Dermis microvascular lymphatic vessel endothelial cell (primary cell): Measurements from ENCODE around the gene RBM18. TPM values are rescaled to one million over a fixed set of nuclear protein-coding genes. Genes with fewer than 3 reads are reported as not detected.
A peak's percentile ranks its signal among the peaks of the same experiment; 100 is the strongest.

Experiments
- DNase-seq, 2 donors: peaks; one replicate each; pipeline versions ENCODE4 v3.0.0 to v3.0.0-alpha.2; 2010; ENCODE audit warnings: low read depth in 2 of 2
- total RNA-seq: library from RNA; depleted of rRNA; stranded (reverse); fragments of >200 nt; gene quantifications from 2 replicates; pipeline ENCODE4 v1.2.1, GENCODE V29; 2014

Gene RBM18
- total RNA-seq, 1 donor from 2014 or later: 5.3 TPM

GRCh38 chr9:122205176-122205575 lies 59.5 kb downstream of the RBM18 start:
- no peak for DNase-seq

- no peak for DNase-seq
Observed at GRCh38 chr9:122204491-122204890, 60.1 kb downstream of the RBM18 start.

- DNase-seq: no peak
Observed at GRCh38 chr9:122204055-122204454, 60.6 kb downstream of the RBM18 start.

- no peak for DNase-seq
Observed at GRCh38 chr9:122202111-122202510, 62.5 kb downstream of the RBM18 start.

- DNase-seq: no peak
Observed at GRCh38 chr9:122201641-122202040, 63.0 kb downstream of the RBM18 start.

- peak in 1 of 2 donors; percentile 45 for DNase-seq
Observed at GRCh38 chr9:122200960-122201595, 63.6 kb downstream of the RBM18 start.

- no peak for DNase-seq
Observed at GRCh38 chr9:122197882-122198281, 66.8 kb downstream of the RBM18 start.

- DNase-seq: no peak
Observed at GRCh38 chr9:122197426-122197825, 67.2 kb downstream of the RBM18 start.

GRCh38 chr9:122195875-122196274 lies 68.8 kb downstream of the RBM18 start:
- no peak for DNase-seq

- no peak for DNase-seq
Observed at GRCh38 chr9:122193651-122194050, 71.0 kb downstream of the RBM18 start.

GRCh38 chr9:122192914-122193525 lies 71.6 kb downstream of the RBM18 start:
- no peak for DNase-seq

- DNase-seq: no peak
Observed at GRCh38 chr9:122192261-122192875, 72.3 kb downstream of the RBM18 start.

- DNase-seq: no peak
Observed at GRCh38 chr9:122191584-122191983, 73.1 kb downstream of the RBM18 start.

- no peak for DNase-seq
Observed at GRCh38 chr9:122190597-122191381, 73.9 kb downstream of the RBM18 start.

GRCh38 chr9:122188369-122188768 lies 76.3 kb downstream of the RBM18 start:
- DNase-seq: no peak

Other genes with a start within 250 kb of the RBM18 start
- 1.9 and 3.0 TPM in 2 replicates for gene TTLL11, start 171.5 kb downstream of the RBM18 start, total RNA-seq
- 27.3 and 33.4 TPM in 2 replicates for gene NDUFA8, start 105.1 kb downstream of the RBM18 start, total RNA-seq
- not detected in 2 replicates for gene MORN5, start 104.9 kb downstream of the RBM18 start, total RNA-seq
- gene LHX6, start 35.9 kb downstream of the RBM18 start, total RNA-seq: 1.9 and 3.2 TPM in 2 replicates
- 29.8 and 34.1 TPM in 2 replicates for gene MRRF, start within 50 bp of the RBM18 start, total RNA-seq
- gene PTGS1, start 106.2 kb upstream of the RBM18 start, total RNA-seq: 1.0 and 1.8 TPM in 2 replicates
- gene OR1J1, start 213.1 kb upstream of the RBM18 start, total RNA-seq: not detected in 2 replicates
- gene OR1J2, start 246.0 kb upstream of the RBM18 start, total RNA-seq: not detected in 2 replicates